ENCODE measurements around the gene SERTAD2. TPM values are rescaled to one million over a fixed set of nuclear protein-coding genes. Genes with fewer than 3 reads are reported as not detected.

SERTAD2 gene
- total RNA-seq, 2 donors from 2014 or later = 15.8 to 22.2 TPM

DNA sequence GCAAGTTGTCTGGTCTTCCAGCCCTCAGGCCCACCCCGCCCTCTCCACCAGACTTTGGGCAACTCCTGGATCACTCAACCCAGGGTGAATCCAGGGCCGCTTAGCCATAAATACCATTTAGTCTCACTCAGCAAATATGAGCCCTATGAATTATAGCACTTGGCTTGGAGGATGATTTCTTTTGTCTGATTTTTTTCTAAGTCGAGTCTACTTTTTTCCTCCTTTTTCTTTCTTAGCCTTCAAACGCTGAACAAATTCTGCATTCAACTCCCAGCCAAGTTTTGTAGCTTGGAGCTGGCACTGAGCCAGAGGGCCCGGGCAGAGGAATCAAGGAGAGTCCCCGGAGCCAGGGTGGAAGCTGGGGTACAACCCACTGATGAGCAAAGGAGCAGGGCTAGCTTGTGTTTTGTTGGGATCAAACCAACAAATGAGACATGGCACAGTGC, 48.7 kb downstream of the SERTAD2 start:
- peak; percentile 57 for DNase-seq (ENCODE audit: low spot score)
- H3K27me3 ChIP-seq = no peaks in the 10 kb centered on the region
- no peak for TF ChIP-seq CTCF (IDR thresholded peaks at IDR 0.05)

GRCh38 chr2:64604155-64604554, 49.6 kb downstream of the SERTAD2 start:
- Histone ChIP-seq H3K27ac (no peak overlapping the region), H3K36me3 (no peaks in the 10 kb centered on the region), H3K4me3 (no peak overlapping the region), H3K9me3 (no peaks in the 10 kb centered on the region), H3K27me3 (no peaks in the 10 kb centered on the region), H3K4me1 (peaks cover 0 to 17% of the 10 kb centered on the region in 2 donors)
- no peak for DNase-seq (ENCODE audit: low spot score)
- no peak for TF ChIP-seq CTCF (IDR thresholded peaks at IDR 0.05)

More for the DNA sequence above, 48.7 kb downstream of the SERTAD2 start:
- H3K36me3 ChIP-seq = no peaks in the 10 kb centered on the region
- H3K27ac ChIP-seq = no peak overlapping the region
- no peaks in the 10 kb centered on the region for H3K9me3 ChIP-seq
- H3K4me1 ChIP-seq = peaks cover 0 to 13% of the 10 kb centered on the region in 2 donors
- no peak overlapping the region for H3K4me3 ChIP-seq

GRCh38 chr2:64602436-64602835, 51.3 kb downstream of the SERTAD2 start:
- no peak for DNase-seq (ENCODE audit: low spot score)
- H3K4me1 ChIP-seq = peaks cover 0 to 13% of the 10 kb centered on the region in 2 donors

DNA sequence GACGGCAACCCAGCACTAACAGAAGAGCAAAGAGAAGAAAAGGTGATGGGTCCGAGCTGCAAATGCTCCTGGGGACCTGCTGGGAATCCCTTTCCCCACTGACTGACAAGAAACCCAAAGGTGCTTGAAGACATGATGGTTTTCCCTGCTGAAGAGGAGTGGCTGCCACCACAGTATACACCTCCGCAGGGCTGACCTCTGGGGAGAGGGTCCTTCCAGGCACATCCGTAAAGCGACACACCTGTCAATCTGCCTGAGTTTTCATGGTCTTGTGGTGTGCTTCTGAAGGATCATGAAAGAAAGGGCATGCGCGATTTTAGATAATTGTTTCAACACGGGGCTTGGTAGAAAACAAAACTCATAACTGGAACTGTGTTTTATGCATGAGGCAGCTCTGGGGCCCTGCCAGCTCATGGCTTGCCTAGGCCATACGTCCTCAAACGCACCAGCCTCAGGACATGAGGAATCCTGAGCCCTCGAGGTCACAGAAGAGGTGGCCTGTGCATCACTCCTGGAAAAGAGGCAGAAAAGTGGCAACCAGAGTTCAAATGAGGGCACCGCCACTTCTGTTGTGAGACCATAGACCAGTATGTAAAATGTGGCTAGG, 51.8 kb downstream of the SERTAD2 start:
- no peak for TF ChIP-seq CTCF (IDR thresholded peaks at IDR 0.05)
- no peaks in the 10 kb centered on the region for H3K27me3 ChIP-seq

More at GRCh38 chr2:64602436-64602835, 51.3 kb downstream of the SERTAD2 start:
- TF ChIP-seq CTCF (IDR thresholded peaks at IDR 0.05) = no peak
- no peaks in the 10 kb centered on the region for H3K36me3 ChIP-seq
- H3K27ac ChIP-seq = no peak overlapping the region
- no peaks in the 10 kb centered on the region for H3K27me3 ChIP-seq
- no peaks in the 10 kb centered on the region for H3K9me3 ChIP-seq
- H3K4me3 ChIP-seq = no peak overlapping the region

GRCh38 chr2:64601034-64601754, 52.5 kb downstream of the SERTAD2 start:
- H3K9me3 ChIP-seq = no peaks in the 10 kb centered on the region
- no peaks in the 10 kb centered on the region for H3K36me3 ChIP-seq
- no peak for TF ChIP-seq CTCF (IDR thresholded peaks at IDR 0.05)
- peaks cover 0 to 9% of the 10 kb centered on the region in 2 donors for H3K4me1 ChIP-seq
- DNase-seq (ENCODE audit: low spot score) = no peak
- no peaks in the 10 kb centered on the region for H3K27me3 ChIP-seq
- no peak overlapping the region for H3K27ac ChIP-seq
- no peak overlapping the region for H3K4me3 ChIP-seq

More for the DNA sequence above, 51.8 kb downstream of the SERTAD2 start:
- Histone ChIP-seq H3K27ac (no peak overlapping the region), H3K9me3 (no peaks in the 10 kb centered on the region), H3K4me1 (peaks cover 0 to 13% of the 10 kb centered on the region in 2 donors), H3K4me3 (no peak overlapping the region), H3K36me3 (no peaks in the 10 kb centered on the region)
- DNase-seq (ENCODE audit: low spot score) = peak; percentile 46

Measured in right atrium auricular region (tissue), 2 donors.